GM11168 (cell line): ENCODE results near the gene RNF123.

Source experiments
- in situ Hi-C: fragments of 300-500 bp; cut with MboI; formaldehyde crosslinking; loops from one replicate; pipeline ENCODE4 v1.12.0; 2022; ENCODE audit warnings: low sequenced_read_pairs; ENCODE audit not compliant: unreplicated experiment

The RNF123 gene

GRCh38 chr3:49657208-49657915, 32.0 kb upstream of the RNF123 start:
- in situ Hi-C loops = no loop called here

DNA sequence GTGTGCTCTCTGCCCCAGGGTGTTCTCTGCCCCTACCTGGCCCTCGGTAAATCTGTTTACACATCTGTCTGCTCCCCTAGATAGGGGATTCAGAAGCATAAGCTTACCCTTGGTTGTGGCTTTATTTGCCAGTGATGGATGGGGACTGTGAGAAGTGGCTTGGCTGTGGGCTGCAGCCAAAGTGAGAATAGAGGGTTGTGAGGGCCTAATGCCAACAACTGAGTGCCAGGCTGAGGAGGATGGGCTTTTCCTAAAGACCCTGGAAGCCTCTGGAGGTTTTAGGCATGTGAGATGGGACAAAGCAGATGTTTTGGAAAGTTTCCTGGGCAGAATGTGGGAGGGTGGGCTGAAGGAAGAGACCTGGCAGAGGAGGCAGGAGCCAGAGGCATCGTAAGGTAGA, 30.6 kb upstream of the RNF123 start:
- in situ Hi-C loops = no loop called here

- in situ Hi-C loops = no loop called here
These were observed 29.6 kb upstream of the RNF123 start for GRCh38 chr3:49659756-49660155.

GRCh38 chr3:49661281-49661680, 28.1 kb upstream of the RNF123 start:
- in situ Hi-C loops = no loop called here

DNA sequence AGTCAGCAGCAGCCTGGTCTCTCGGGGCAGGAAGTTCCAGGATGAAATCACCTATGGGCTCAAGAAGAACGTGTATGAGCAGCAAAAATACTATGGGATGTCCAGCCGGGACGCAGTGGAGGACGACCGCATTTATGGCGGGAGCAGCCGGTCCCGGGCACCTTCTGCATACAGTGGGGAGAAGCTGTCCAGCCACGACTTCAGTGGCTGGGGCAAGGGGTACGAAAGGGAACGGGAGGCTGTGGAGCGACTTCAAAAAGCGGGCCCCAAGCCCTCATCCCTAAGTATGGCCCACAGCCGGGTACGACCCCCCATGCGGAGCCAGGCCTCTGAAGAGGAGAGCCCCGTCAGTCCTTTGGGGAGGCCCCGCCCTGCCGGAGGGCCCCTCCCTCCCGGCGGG, 27.3 kb upstream of the RNF123 start:
- in situ Hi-C loops = no loop called here

GRCh38 chr3:49662720-49663413, 26.5 kb upstream of the RNF123 start:
- in situ Hi-C loops = no loop called here

GRCh38 chr3:49663831-49664230, 25.5 kb upstream of the RNF123 start:
- in situ Hi-C loops = no loop called here

DNA sequence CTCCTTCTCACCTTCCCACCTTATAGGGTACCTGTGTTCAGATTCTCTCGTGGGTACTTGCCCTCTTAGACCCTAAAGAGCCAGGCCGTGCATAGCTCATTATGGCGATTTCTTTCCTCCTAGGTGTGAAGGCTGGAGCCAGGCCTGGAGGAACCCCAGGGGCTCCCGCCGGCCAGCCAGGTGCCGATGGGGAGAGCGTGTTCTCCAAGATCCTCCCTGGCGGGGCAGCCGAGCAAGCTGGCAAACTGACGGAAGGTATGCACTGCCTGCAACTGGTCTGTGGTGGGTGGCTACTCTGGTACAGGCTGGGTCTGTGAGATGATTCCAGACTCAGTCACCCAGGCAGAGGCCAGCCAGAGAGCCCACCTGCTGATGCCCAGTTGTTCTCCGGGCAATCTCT, 25.1 kb upstream of the RNF123 start:
- in situ Hi-C loops = no loop called here

DNA sequence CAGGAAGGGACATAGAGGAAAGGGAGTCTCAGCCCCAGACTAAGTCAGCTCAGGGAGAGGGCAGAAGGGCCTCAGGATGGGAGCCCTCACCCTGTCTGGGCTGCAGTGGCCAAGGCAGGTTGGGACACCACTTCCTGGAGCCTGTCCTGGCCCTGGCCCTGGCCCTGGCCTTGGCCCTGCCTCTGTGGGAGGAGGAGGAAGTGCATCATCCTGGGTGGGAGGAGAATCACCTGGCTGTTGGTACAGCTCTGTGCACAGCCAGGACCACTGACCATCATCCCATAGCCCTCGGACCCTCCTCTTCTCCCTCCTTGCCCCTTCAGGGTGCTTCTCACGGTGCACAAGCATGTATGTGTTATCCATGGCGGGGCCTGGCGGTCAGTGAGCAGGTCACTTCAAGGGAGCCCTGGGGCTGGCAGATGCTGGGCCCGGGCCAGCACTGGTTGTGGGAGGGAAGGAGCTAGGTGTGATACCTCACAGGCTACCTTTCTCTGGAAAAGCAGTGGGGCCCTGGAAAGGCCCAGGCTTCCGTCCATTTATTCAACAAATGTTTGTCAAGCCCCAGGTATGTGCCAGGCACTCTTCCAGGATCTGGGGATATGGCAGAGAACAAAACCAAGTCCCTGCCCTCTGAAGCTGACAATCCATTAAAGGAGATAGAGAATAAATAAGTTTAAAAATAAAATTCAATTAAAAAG, 23.4 kb upstream of the RNF123 start:
- in situ Hi-C loops = no loop called here

DNA sequence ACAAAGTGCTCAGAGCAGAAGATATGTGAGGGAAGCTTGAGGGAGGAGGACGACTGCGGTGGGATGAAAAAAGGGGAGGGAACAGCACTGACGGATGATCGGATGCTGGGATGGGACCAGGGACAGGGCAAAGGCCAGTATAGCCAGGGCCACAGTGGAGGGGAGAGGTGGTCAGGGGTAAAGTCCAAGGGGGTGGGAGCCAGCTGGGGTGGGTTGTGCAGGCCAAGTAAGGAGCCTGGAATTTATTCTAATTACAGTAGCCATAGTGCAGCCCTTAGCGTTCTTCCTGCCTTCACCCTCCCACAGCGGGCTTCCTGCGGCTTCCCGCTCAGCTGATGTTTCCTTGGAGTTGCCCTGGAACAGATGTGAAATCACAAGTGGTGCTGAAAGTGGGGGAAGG, 22.8 kb upstream of the RNF123 start:
- in situ Hi-C loops = no loop called here

GRCh38 chr3:49667701-49668413, 21.5 kb upstream of the RNF123 start:
- in situ Hi-C loops = no loop called here

DNA sequence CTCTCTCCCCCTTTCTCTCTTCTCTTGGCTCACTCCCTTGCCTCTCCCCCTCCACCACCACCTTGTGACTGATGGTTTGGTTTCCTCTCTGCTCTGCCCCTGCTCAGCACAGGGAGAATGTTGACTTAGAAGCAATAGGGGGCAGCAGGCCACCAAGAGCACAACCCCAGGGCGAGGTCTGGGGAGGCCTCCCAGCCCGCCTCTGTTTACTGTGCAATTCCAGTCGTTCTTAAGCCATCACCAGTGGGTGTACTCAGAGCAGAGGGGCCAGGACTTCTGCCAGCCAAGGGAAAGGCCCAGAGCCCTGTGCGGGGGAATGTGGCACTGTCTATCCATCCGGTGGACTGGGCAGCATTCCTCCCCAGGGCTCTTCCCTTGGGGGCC, 21.0 kb upstream of the RNF123 start:
- in situ Hi-C loops = no loop called here

DNA sequence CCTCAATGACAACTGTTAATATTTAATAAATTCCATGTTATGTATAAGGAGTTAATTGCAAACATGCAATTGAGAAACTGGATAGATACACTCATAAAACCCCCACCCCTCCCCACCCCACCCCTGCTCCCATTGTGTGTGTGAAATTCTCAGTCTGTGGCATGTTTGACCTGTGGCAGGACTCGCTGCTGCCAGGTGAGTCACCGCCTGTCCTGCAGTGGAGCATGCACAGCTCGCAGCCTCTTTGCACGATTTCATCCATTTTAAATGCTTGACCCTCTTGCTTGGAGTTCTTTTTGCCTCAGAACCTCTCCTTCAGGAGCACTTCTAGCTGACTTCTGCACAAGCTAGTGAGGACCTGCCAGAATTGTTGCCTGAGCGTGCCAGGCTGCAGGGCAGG, 20.5 kb upstream of the RNF123 start:
- in situ Hi-C loops = no loop called here

DNA sequence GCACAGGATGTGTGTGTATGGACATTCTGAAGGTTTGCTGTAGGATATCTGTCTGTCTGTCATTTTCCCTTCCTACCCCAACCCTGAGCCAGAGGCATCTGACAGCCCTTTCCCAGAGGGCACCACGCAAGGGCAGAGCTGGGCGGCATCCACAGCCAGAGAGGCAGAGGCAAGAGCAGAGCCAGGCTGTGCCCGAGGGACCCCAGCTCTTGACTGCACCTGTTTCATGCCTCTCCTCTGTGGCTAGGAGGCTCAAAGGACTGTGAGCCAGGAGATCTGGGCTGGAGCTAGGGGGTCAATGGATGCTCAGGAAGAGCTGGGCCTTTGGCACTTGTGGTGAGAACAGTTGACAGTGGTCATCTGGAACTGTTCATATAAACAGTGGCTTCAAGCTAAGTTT, 20.0 kb upstream of the RNF123 start:
- in situ Hi-C loops = no loop called here

DNA sequence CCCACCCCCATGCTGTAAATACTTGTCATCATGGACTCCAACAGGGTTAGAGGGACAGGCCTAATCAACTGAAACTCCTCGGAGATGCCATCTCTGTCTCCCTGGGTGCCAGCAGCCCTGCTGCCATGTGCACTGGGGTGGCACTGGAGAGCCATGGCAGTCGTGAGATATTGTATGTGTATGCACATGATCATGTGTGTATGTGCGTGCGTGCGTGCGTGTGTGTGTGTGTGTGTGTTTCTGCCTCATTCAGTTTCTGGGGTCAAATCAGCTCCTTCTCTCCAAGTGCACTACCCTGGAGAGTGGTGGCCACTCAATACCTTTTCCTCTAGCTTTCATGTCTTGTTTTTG, 18.4 kb upstream of the RNF123 start:
- in situ Hi-C loops = no loop called here

DNA sequence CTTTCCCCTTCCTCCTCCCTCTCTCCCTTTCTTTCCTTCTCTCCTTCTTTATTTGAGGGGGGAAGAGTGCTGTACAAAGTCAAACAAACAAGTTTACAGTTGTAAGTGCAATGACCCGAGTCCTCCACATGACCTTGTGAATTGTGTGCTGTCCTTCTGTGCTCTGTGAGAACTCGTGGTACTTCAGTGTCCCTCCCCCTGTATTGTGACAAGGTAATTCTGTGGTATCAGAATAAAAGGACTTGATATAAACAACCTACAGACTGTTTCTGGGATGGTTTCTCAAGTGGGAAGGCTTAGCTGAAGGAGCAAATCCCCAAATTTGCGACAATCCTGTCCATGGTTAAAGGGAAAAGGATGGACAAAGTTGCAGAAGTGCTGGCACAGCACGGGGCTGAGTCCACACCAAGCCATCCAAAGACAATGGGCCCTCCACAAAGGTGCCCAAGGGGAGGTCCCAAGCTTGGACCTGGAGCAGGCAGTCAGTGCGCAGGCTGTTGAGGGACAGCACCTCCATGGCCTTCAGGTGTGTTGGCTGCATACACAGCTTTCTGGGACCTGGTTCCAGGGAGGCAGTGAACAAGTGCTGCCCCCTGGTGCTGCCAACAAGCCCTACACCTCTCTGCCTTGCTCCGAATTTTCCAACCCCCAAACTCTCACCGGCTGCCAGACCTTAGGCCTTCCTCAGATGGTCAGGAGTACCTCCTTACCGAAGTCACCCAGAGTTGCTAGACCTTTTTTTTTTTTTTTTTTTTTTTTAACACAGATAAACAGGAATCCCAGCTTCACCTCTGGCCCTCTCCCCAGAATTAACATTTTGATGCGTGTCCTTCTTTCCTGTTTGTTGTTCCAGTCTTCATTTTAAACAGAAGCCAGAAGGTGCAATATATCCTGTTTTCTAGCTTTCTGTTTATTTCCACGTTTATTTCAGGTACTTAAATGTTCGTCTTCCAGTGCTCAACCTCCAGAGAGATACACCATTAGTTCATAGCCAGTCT, 17.8 kb upstream of the RNF123 start:
- in situ Hi-C loops = no loop called here

DNA sequence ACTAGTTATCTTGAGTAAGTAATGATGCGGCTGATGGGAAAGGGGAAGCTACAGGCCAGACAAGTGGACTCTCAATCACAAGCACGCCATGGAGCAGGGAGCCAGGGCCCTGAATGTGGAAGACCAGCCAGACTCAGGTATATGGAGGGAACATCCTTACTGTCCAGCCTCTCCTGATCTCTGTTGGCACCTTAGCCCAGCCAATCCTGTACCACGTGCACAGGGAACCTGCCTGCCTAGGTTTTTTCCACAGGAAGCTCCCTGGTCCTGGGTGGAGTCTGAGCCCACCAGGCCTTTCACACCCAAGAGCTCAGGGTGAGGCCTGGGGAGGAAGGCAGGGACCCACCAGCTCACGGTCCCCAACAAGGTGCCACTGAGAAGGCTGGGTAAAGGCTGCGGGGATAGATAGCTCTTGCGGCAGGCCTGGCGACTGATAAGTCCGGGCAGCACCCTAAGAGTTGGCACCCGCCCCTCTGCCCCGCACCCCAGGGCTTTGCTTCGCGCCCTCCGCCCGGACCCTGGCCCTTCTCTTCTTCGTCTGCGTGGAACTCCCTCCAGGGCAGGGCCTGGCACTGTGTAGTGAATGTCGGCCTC, 16.1 kb upstream of the RNF123 start:
- in situ Hi-C loops = no loop called here

DNA sequence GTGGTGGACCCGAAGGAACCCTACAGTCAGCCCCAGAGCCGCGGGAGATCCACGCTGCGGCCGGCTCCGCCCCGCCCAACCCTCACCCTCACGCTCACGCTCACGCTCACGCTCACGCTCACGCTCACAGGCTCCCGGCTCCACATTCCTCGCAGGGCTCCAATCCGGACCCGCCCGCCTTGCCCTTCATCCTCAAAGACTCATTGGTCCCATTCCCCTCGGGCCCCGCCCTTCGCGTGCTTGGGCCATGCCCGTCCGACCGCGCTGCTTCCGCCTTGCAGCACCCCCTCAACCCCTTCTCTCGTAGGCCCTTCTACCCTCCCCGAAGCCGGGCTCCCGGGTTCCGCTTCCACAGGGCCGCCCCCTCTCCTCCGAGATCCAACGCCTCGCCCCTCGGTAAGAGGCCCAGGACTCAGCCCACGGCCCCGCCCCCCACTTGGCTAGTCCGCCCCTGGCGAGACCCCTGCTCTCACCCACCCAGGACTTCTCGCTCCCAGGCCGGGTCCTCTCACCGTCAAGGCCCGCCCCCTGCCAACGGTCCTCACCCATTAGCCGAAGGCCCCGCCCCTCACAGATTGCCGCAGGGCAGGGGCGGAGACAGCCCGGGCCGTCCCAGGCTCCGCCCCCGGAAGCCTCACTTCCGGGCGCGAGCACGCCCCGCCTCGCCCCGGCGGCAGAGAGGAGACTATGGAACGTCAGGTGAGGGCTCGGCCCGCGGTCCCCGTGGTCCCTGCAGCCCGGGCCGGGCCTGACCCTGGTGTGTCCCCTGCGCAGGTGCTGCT, 15.5 kb upstream of the RNF123 start, which contains the start of gene APEH:
TSS of gene APEH (plus strand) at position 637 of the 782 bp plus-strand sequence. CDS start at position 688, 51 bp downstream.
- in situ Hi-C loops = no loop called here
